GM23338 (cell line): ENCODE results near the gene HLCS.

Experiments used
- CREB1 ChIP-seq: fragments of 250-450 bp; sonication (Bioruptor Pico); IDR thresholded peaks from 2 replicates; pipeline ENCODE4 v1.5.0; 2020; ENCODE audit warnings: low read depth, mild to moderate bottlenecking, moderate library complexity
- EZH2 ChIP-seq: fragments of 200-600 bp; sonication (generic); IDR thresholded peaks from one replicate; pipeline ENCODE4 v1.8.0; 2017; ENCODE audit warnings: antibody characterized with exemption, mild to moderate bottlenecking, low read depth; ENCODE audit not compliant: unreplicated experiment
- EZH2phosphoT487 ChIP-seq: fragments of 200-600 bp; sonication (generic); IDR thresholded peaks from one replicate; pipeline ENCODE4 v1.8.1; 2018; ENCODE audit warnings: antibody characterized with exemption; ENCODE audit not compliant: unreplicated experiment
- JUNB ChIP-seq: IDR thresholded peaks from one replicate; pipeline ENCODE4 v1.6.1; 2016; ENCODE audit warnings: antibody characterized with exemption; ENCODE audit not compliant: unreplicated experiment
- NANOG ChIP-seq: IDR thresholded peaks from 2 replicates; pipeline ENCODE4 v1.6.1; 2016; ENCODE audit warnings: antibody characterized with exemption, borderline replicate concordance
- POLR2AphosphoS5 ChIP-seq: IDR thresholded peaks from 2 replicates; pipeline ENCODE4 v1.6.1; 2016; ENCODE audit warnings: antibody characterized with exemption, low read depth
- STAT1 ChIP-seq: IDR thresholded peaks from one replicate; pipeline ENCODE4 v1.6.1; 2016; ENCODE audit warnings: antibody characterized with exemption; ENCODE audit not compliant: unreplicated experiment
- ZNF114 ChIP-seq: fragments of 250-450 bp; sonication (Bioruptor Pico); IDR thresholded peaks from 2 replicates; pipeline ENCODE4 v1.5.0; 2020; ENCODE audit warnings: mild to moderate bottlenecking, moderate library complexity
- ZNF331 ChIP-seq: fragments of 250-450 bp; sonication (Bioruptor Pico); IDR thresholded peaks from 2 replicates; pipeline ENCODE4 v1.5.0; 2020; ENCODE audit warnings: low read depth, mild to moderate bottlenecking, moderate library complexity
- TF ChIP-seq, protein P1 (sequence below), 2 experiments: fragments of 200-600 bp in 1 of 2; sonication (generic) in 1 of 2; conservative IDR thresholded peaks; 2 replicates each; pipeline versions ENCODE4 v1.5.1 to v1.6.1; 2016 to 2017; ENCODE audit warnings: antibody characterized with exemption in 2 of 2, low read depth in 2 of 2, mild to moderate bottlenecking in 2 of 2, moderate library complexity in 1 of 2
- TF ChIP-seq, protein P2 (sequence below): IDR thresholded peaks from one replicate; pipeline ENCODE4 v1.6.1; 2018; ENCODE audit warnings: antibody characterized with exemption; ENCODE audit not compliant: unreplicated experiment

DNA sequence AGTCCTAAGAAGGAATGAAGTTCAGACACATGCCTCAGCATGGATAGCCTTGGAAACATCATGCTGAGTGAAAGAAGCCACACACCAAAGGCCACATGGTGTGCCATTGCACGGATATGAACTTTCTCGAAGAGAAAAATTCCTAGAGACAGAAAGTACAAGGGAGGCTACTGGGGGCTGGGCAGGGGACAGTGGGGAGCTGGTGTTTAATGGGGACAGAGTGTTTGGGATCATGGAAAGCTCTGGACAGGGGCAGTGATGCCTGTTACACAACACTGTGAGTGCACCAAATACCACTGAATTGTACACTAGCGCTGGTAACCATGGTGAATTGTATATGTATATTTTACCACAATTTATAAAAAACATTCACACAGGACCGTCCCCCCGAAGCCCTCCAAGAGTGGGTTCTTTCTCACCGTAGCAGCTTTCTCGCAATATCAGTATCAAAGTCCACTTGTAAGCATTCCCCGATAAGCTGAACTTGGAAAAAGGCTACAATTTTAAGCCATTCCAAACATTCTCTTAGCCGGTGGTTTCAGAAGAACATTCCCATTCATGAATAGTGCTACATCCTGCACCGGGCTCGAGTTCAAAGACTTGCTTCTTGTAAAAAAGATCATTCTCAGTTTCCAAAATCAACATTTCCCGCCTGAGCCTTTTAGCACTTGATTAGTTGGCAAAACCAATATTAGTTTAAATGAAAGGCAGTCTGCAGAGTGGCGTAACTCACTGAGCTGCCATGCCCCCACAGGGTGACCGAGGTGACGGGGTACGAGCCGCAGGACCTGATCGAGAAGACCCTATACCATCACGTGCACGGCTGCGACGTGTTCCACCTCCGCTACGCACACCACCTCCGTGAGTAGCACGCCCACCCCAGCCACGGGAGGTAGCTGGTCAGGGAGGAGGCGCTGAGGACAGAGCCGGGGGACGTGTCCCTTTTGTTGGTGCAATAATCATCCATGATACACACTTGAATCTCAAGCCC, 235.9 kb downstream of the HLCS start:
- TF ChIP-seq, protein P1, sequence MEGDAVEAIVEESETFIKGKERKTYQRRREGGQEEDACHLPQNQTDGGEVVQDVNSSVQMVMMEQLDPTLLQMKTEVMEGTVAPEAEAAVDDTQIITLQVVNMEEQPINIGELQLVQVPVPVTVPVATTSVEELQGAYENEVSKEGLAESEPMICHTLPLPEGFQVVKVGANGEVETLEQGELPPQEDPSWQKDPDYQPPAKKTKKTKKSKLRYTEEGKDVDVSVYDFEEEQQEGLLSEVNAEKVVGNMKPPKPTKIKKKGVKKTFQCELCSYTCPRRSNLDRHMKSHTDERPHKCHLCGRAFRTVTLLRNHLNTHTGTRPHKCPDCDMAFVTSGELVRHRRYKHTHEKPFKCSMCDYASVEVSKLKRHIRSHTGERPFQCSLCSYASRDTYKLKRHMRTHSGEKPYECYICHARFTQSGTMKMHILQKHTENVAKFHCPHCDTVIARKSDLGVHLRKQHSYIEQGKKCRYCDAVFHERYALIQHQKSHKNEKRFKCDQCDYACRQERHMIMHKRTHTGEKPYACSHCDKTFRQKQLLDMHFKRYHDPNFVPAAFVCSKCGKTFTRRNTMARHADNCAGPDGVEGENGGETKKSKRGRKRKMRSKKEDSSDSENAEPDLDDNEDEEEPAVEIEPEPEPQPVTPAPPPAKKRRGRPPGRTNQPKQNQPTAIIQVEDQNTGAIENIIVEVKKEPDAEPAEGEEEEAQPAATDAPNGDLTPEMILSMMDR (conservative IDR thresholded peaks at IDR 0.05; ENCODE audit: low read depth in 2 of 2): no peak
- TF ChIP-seq EZH2 (no peak), POLR2AphosphoS5 (no peak), NANOG (no peak), EZH2phosphoT487 (no peak), CREB1 (CRISPR knock-in tag) (no peak), STAT1 (no peak), ZNF331 (CRISPR knock-in tag) (no peak), JUNB (no peak), ZNF114 (CRISPR knock-in tag) (no peak)
- TF ChIP-seq, protein P2, sequence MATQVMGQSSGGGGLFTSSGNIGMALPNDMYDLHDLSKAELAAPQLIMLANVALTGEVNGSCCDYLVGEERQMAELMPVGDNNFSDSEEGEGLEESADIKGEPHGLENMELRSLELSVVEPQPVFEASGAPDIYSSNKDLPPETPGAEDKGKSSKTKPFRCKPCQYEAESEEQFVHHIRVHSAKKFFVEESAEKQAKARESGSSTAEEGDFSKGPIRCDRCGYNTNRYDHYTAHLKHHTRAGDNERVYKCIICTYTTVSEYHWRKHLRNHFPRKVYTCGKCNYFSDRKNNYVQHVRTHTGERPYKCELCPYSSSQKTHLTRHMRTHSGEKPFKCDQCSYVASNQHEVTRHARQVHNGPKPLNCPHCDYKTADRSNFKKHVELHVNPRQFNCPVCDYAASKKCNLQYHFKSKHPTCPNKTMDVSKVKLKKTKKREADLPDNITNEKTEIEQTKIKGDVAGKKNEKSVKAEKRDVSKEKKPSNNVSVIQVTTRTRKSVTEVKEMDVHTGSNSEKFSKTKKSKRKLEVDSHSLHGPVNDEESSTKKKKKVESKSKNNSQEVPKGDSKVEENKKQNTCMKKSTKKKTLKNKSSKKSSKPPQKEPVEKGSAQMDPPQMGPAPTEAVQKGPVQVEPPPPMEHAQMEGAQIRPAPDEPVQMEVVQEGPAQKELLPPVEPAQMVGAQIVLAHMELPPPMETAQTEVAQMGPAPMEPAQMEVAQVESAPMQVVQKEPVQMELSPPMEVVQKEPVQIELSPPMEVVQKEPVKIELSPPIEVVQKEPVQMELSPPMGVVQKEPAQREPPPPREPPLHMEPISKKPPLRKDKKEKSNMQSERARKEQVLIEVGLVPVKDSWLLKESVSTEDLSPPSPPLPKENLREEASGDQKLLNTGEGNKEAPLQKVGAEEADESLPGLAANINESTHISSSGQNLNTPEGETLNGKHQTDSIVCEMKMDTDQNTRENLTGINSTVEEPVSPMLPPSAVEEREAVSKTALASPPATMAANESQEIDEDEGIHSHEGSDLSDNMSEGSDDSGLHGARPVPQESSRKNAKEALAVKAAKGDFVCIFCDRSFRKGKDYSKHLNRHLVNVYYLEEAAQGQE: no peak
